Testis (tissue), 3 donors: ENCODE results near the gene PKD2L2. TPM values are rescaled to one million over a fixed set of nuclear protein-coding genes. Genes with fewer than 3 reads are reported as not detected.

Source experiments
- DNase-seq: peaks from one replicate; pipeline ENCODE4 v3.0.0-alpha.2; 2019
- H3K27ac ChIP-seq, 2 donors: fragments of 200-600 bp; sonication (generic); one replicate each; pipeline ENCODE4 v1.5.1; 2019
- H3K27me3 ChIP-seq: fragments of 200-600 bp; sonication (generic); one replicate; pipeline ENCODE4 v1.5.1; 2019
- H3K36me3 ChIP-seq: fragments of 200-600 bp; sonication (generic); one replicate; pipeline ENCODE4 v1.5.1; 2017; ENCODE audit warnings: low read depth; ENCODE audit errors: missing control alignments
- H3K4me1 ChIP-seq: fragments of 200-600 bp; sonication (generic); one replicate; pipeline ENCODE4 v1.5.1; 2019
- H3K4me3 ChIP-seq, 2 donors: fragments of 200-600 bp; sonication (generic); one replicate each; pipeline ENCODE4 v1.5.1; 2017 to 2019
- H3K9me3 ChIP-seq: fragments of 200-600 bp; sonication (generic); one replicate; pipeline ENCODE4 v1.5.1; 2017
- CTCF ChIP-seq, 3 experiments: fragments of 450-650 bp in 2 of 3; fragments of 200-600 bp in 1 of 3; sonication (generic) in 1 of 3; IDR thresholded peaks; one replicate each; pipeline ENCODE4 v1.5.1; 2016 to 2019; ENCODE audit warnings: antibody characterized with exemption in 3 of 3, mild to moderate bottlenecking in 2 of 3, moderate library complexity in 1 of 3
- POLR2A ChIP-seq: fragments of 450-650 bp; IDR thresholded peaks from one replicate; pipeline ENCODE4 v1.6.1; 2017; ENCODE audit warnings: antibody characterized with exemption, mild to moderate bottlenecking, moderate library complexity
- WGBS, 2 donors: methylation state at CpG; one replicate each; pipeline ENCODE4 v1.1.5; 2018; 5-methylcytosine and 5-hydroxymethylcytosine counted together
- intact Hi-C: fragments of 100-400 bp; cut with DNase I; formaldehyde crosslinking; loops from one replicate; pipeline ENCODE4 v1.15.1; 2023; ENCODE audit warnings: low total_unique reads
- polyA plus RNA-seq: library from polyadenylated mRNA; stranded (reverse); fragments of 350-450 nt; fragmentation: Illumina TruSeq; extraction: RNeasy Lipid Tissue Mini Kit (QIAGEN cat#74804); gene quantifications from one replicate; pipeline ENCODE4 v1.2.3, GENCODE V29; 2014; ENCODE audit warnings: low read depth, low replicate concordance; ENCODE audit not compliant: insufficient read depth
- total RNA-seq, 2 donors: library from RNA; depleted of rRNA; stranded (reverse); fragments of >200 nt; gene quantifications; one replicate each; pipeline ENCODE4 v1.2.3, GENCODE V29; 2016

PKD2L2 gene
- total and polyA plus RNA-seq, 3 donors from 2014 or later: 2.0 to 23.4 (median 7.4) TPM

DNA sequence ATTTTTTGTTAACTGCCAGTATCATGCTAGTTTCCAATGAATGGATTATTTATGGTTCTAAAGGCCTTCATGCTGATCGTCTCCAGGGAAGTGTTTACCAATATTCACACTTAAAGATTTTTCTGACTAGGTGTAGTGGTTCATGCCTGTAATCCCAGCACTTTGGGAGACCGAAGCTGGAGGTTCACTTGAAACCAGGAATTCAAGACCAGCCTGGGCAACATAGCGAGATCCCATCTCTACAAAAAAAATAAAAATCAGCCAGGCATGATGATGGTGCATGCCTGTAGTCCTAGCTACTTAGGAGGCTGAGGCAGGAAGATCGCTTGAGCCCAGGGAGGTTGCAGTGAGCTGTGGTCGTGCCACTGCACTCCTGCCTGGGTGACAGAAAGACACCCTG is 100.2 kb downstream of the PKD2L2 start:
- TF ChIP-seq CTCF (IDR thresholded peaks at IDR 0.05): no peak
- TF ChIP-seq POLR2A: no peak
- WGBS, 2 donors: 92 to 93% methylated on average over 5 of the region's 5 CpGs
- intact Hi-C loops: no loop called here

More for the DNA sequence above, 100.2 kb downstream of the PKD2L2 start:
- no peak for DNase-seq
- Histone ChIP-seq H3K9me3 (no peaks in the 10 kb centered on the region), H3K4me1 (no peaks in the 10 kb centered on the region), H3K27me3 (no peaks in the 10 kb centered on the region), H3K27ac (no peak overlapping the region), H3K36me3 (no peaks in the 10 kb centered on the region), H3K4me3 (no peak overlapping the region)

Other genes starting within 250 kb of the PKD2L2 start
- 10 to 100 TPM; 26.2 to 35.0 TPM for gene KLHL3, start 153.4 kb upstream of the PKD2L2 start, total RNA-seq
- 13.7 TPM for gene KLHL3, start 153.4 kb upstream of the PKD2L2 start, polyA plus RNA-seq
- 10 to 100 TPM; 22.7 to 22.8 TPM for gene HNRNPA0, start 135.1 kb upstream of the PKD2L2 start, total RNA-seq
- gene HNRNPA0, start 135.1 kb upstream of the PKD2L2 start, polyA plus RNA-seq: 34.0 TPM
- gene MYOT, start 21.6 kb upstream of the PKD2L2 start, total RNA-seq: under 1 TPM; 0.43 to 0.79 TPM
- 7.2 TPM for gene MYOT, start 21.6 kb upstream of the PKD2L2 start, polyA plus RNA-seq
- gene FAM13B, start 143.6 kb downstream of the PKD2L2 start, total RNA-seq: 100 to 1,000 TPM; 125 to 134 TPM
- gene FAM13B, start 143.6 kb downstream of the PKD2L2 start, polyA plus RNA-seq: 56.5 TPM
- 1 to 10 TPM in 1 of 2 donors, under 1 TPM in 1; 0.71 to 1.3 TPM for gene WNT8A, start 194.6 kb downstream of the PKD2L2 start, total RNA-seq
- gene WNT8A, start 194.6 kb downstream of the PKD2L2 start, polyA plus RNA-seq: 1.4 TPM
- 10 to 100 TPM; 22.4 to 35.1 TPM for gene NME5, start 250.0 kb downstream of the PKD2L2 start, total RNA-seq
- gene NME5, start 250.0 kb downstream of the PKD2L2 start, polyA plus RNA-seq: 129 TPM